Activated CD4-positive, alpha-beta T cell treated with anti-CD3 and anti-CD28 coated beads for 4 hours (primary cell): Measurements from ENCODE around the gene SLC6A7.
"Not testable (repeated sequence)": the region's sequence is repeated elsewhere in the genome, so short reads cannot be mapped to it uniquely, and the experiment has no call there.

Experiments used
- DNase-seq, 2 donors: peaks; one replicate each; pipeline ENCODE4 v3.0.0-alpha.2; 2020

SLC6A7 gene

GRCh38 chr5:150246429-150246828 is 56.6 kb downstream of the SLC6A7 start:
- no peak for DNase-seq

- no peak for DNase-seq
Measured at GRCh38 chr5:150246835-150247234, 57.0 kb downstream of the SLC6A7 start.

DNA sequence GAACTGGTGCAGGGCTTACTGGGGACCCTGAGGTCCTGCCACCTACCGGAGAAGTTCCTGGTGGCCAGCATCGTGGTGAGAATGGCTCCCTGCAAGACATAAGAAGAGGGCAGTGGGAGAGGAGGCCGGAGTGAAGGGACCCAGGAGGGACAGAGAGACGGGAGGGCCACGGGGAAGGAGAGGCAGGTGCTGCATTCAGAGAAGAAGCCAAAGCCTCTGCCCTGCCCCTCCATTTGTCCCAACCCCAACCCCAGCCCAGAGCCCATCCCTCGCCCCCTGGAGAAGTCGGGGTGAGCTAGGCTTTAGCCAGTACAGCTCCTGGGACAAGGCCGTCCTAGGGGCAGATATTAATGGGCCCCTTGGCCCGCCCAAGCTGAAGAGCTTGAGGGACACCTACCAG is 57.9 kb downstream of the SLC6A7 start:
- no peak for DNase-seq

DNA sequence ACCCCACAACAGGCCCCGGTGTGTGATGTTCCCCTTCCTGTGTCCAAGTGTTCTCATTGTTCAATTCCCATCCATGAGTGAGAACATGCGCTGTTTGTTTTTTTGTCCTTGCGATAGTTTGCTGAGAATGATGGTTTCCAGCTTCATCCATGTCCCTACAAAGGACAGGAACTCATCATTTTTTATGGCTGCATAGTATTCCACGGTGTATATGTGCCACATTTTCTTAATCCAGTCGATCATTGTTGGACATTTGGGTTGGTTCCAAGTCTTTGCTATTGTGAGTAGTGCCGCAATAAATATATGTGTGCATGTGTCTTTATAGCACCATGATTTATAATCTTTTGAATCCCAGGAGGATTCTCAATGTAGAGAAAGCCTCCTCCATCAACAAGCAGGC is 58.6 kb downstream of the SLC6A7 start:
- DNase-seq, result not testable (repeated sequence)

- DNase-seq, result no peak
Measured at GRCh38 chr5:150248946-150249345, 59.1 kb downstream of the SLC6A7 start.

- no peak for DNase-seq
Measured at GRCh38 chr5:150249744-150250143, 59.9 kb downstream of the SLC6A7 start.

GRCh38 chr5:150251504-150251903 is 61.6 kb downstream of the SLC6A7 start:
- DNase-seq, result no peak

- DNase-seq, result no peak
Measured at GRCh38 chr5:150252489-150252888, 62.6 kb downstream of the SLC6A7 start.

GRCh38 chr5:150253416-150254208 is 63.8 kb downstream of the SLC6A7 start:
- no peak for DNase-seq

- DNase-seq, result no peak
Measured at GRCh38 chr5:150254363-150254762, 64.5 kb downstream of the SLC6A7 start.

- no peak for DNase-seq
Measured at GRCh38 chr5:150254774-150255173, 64.9 kb downstream of the SLC6A7 start.

GRCh38 chr5:150255659-150256409 is 66.0 kb downstream of the SLC6A7 start:
- no peak for DNase-seq

- no peak for DNase-seq
Measured at GRCh38 chr5:150256410-150257064, 66.7 kb downstream of the SLC6A7 start.

DNA sequence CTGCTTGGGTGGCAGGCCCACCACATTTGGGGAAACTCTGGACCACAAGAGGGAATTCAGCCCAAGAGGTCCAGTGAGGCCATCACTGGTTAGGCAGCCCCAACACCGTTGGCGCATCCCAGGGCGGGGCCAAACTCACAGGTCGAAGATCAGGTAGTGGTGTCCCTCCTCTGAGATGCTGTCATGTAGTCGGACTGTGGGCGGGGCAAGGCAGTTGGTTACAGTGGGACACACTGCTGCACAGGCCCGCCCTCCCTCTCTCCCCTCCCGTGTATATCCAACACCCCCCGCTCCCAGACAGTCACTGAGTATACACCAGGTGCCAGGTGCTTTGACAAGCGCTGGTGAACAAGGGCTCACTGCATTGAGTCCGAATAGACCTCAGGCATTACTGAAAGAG is 67.6 kb downstream of the SLC6A7 start:
- DNase-seq, result no peak

- no peak for DNase-seq
Measured at GRCh38 chr5:150258130-150258529, 68.3 kb downstream of the SLC6A7 start.
